ENCODE measurements around the gene KCNMB3.

Gene KCNMB3

GRCh38 chr3:179250803-179251476 is at the start of gene KCNMB3:
KCNMB3 (minus strand) TSS chr3:179251114; CDS start chr3:179250990, 124 bp downstream.
- Histone ChIP-seq H3K27me3 (ENCODE audit: control insufficient read depth in 1 of 2, insufficient read depth in 2 of 2, low read length in 2 of 2) (no peaks in the 10 kb centered on the region), H3K9me3 (ENCODE audit: control insufficient read depth in 2 of 2, low read length in 2 of 2) (no peaks in the 10 kb centered on the region), H3K4me1 (ENCODE audit: control insufficient read depth, insufficient read depth, low read length) (no peaks in the 10 kb centered on the region), H3K36me3 (ENCODE audit: control insufficient read depth in 2 of 2, insufficient read depth in 2 of 2, low read length in 2 of 2) (peaks cover 3 to 8% of the 10 kb centered on the region in 2 donors), H3K27ac (ENCODE audit: low read length) (no peak within 1 kb of the TSS), H3K9ac (ENCODE audit: low read length in 2 of 2) (no peak within 1 kb of the TSS), H3K4me3 (ENCODE audit: low read length in 2 of 2) (no peak within 1 kb of the TSS)

GRCh38 chr3:179299999-179300613 is 49.2 kb upstream of the KCNMB3 start:
- Histone ChIP-seq H3K27ac (ENCODE audit: low read length) (no peak overlapping the region), H3K9ac (ENCODE audit: low read length in 2 of 2) (no peak overlapping the region), H3K36me3 (ENCODE audit: control insufficient read depth in 2 of 2, insufficient read depth in 2 of 2, low read length in 2 of 2) (no peaks in the 10 kb centered on the region), H3K27me3 (ENCODE audit: control insufficient read depth in 1 of 2, insufficient read depth in 2 of 2, low read length in 2 of 2) (no peaks in the 10 kb centered on the region), H3K4me3 (ENCODE audit: low read length in 2 of 2) (no peak overlapping the region), H3K9me3 (ENCODE audit: control insufficient read depth in 2 of 2, low read length in 2 of 2) (peaks cover 0 to 2% of the 10 kb centered on the region in 2 donors), H3K4me1 (ENCODE audit: control insufficient read depth, insufficient read depth, low read length) (no peaks in the 10 kb centered on the region)

GRCh38 chr3:179299316-179299715 is 48.4 kb upstream of the KCNMB3 start:
- no peak overlapping the region for H3K9ac ChIP-seq (ENCODE audit: low read length in 2 of 2)
- H3K4me3 ChIP-seq (ENCODE audit: low read length in 2 of 2) = no peak overlapping the region
- no peaks in the 10 kb centered on the region for H3K36me3 ChIP-seq (ENCODE audit: control insufficient read depth in 2 of 2, insufficient read depth in 2 of 2, low read length in 2 of 2)
- H3K9me3 ChIP-seq (ENCODE audit: control insufficient read depth in 2 of 2, low read length in 2 of 2) = peaks cover 0 to 2% of the 10 kb centered on the region in 2 donors
- H3K27me3 ChIP-seq (ENCODE audit: control insufficient read depth in 1 of 2, insufficient read depth in 2 of 2, low read length in 2 of 2) = no peaks in the 10 kb centered on the region
- H3K4me1 ChIP-seq (ENCODE audit: control insufficient read depth, insufficient read depth, low read length) = no peaks in the 10 kb centered on the region
- H3K27ac ChIP-seq (ENCODE audit: low read length) = no peak overlapping the region

- Histone ChIP-seq H3K27me3 (ENCODE audit: control insufficient read depth in 1 of 2, insufficient read depth in 2 of 2, low read length in 2 of 2) (no peaks in the 10 kb centered on the region), H3K4me3 (ENCODE audit: low read length in 2 of 2) (no peak overlapping the region), H3K9me3 (ENCODE audit: control insufficient read depth in 2 of 2, low read length in 2 of 2) (peaks cover 0 to 2% of the 10 kb centered on the region in 2 donors), H3K4me1 (ENCODE audit: control insufficient read depth, insufficient read depth, low read length) (no peaks in the 10 kb centered on the region), H3K36me3 (ENCODE audit: control insufficient read depth in 2 of 2, insufficient read depth in 2 of 2, low read length in 2 of 2) (no peaks in the 10 kb centered on the region), H3K27ac (ENCODE audit: low read length) (no peak overlapping the region), H3K9ac (ENCODE audit: low read length in 2 of 2) (no peak overlapping the region)
These were observed 47.2 kb upstream of the KCNMB3 start for GRCh38 chr3:179297971-179298725.

GRCh38 chr3:179292450-179292849 is 41.5 kb upstream of the KCNMB3 start:
- H3K9ac ChIP-seq (ENCODE audit: low read length in 2 of 2) = no peak overlapping the region
- H3K27ac ChIP-seq (ENCODE audit: low read length) = no peak overlapping the region
- no peak overlapping the region for H3K4me3 ChIP-seq (ENCODE audit: low read length in 2 of 2)
- H3K36me3 ChIP-seq (ENCODE audit: control insufficient read depth in 2 of 2, insufficient read depth in 2 of 2, low read length in 2 of 2) = no peaks in the 10 kb centered on the region
- H3K27me3 ChIP-seq (ENCODE audit: control insufficient read depth in 1 of 2, insufficient read depth in 2 of 2, low read length in 2 of 2) = no peaks in the 10 kb centered on the region
- no peaks in the 10 kb centered on the region for H3K4me1 ChIP-seq (ENCODE audit: control insufficient read depth, insufficient read depth, low read length)
- no peaks in the 10 kb centered on the region for H3K9me3 ChIP-seq (ENCODE audit: control insufficient read depth in 2 of 2, low read length in 2 of 2)

- no peaks in the 10 kb centered on the region for H3K27me3 ChIP-seq (ENCODE audit: control insufficient read depth in 1 of 2, insufficient read depth in 2 of 2, low read length in 2 of 2)
- H3K9ac ChIP-seq (ENCODE audit: low read length in 2 of 2) = no peak overlapping the region
- no peaks in the 10 kb centered on the region for H3K4me1 ChIP-seq (ENCODE audit: control insufficient read depth, insufficient read depth, low read length)
- H3K4me3 ChIP-seq (ENCODE audit: low read length in 2 of 2) = no peak overlapping the region
- H3K36me3 ChIP-seq (ENCODE audit: control insufficient read depth in 2 of 2, insufficient read depth in 2 of 2, low read length in 2 of 2) = no peaks in the 10 kb centered on the region
- H3K9me3 ChIP-seq (ENCODE audit: control insufficient read depth in 2 of 2, low read length in 2 of 2) = no peaks in the 10 kb centered on the region
- H3K27ac ChIP-seq (ENCODE audit: low read length) = no peak overlapping the region
These were observed 38.4 kb upstream of the KCNMB3 start for GRCh38 chr3:179289295-179289694.

GRCh38 chr3:179288845-179289244 is 37.9 kb upstream of the KCNMB3 start:
- H3K27ac ChIP-seq (ENCODE audit: low read length) = no peak overlapping the region
- no peaks in the 10 kb centered on the region for H3K4me1 ChIP-seq (ENCODE audit: control insufficient read depth, insufficient read depth, low read length)
- no peaks in the 10 kb centered on the region for H3K36me3 ChIP-seq (ENCODE audit: control insufficient read depth in 2 of 2, insufficient read depth in 2 of 2, low read length in 2 of 2)
- no peak overlapping the region for H3K9ac ChIP-seq (ENCODE audit: low read length in 2 of 2)
- no peaks in the 10 kb centered on the region for H3K27me3 ChIP-seq (ENCODE audit: control insufficient read depth in 1 of 2, insufficient read depth in 2 of 2, low read length in 2 of 2)
- H3K4me3 ChIP-seq (ENCODE audit: low read length in 2 of 2) = no peak overlapping the region
- no peaks in the 10 kb centered on the region for H3K9me3 ChIP-seq (ENCODE audit: control insufficient read depth in 2 of 2, low read length in 2 of 2)

- no peak overlapping the region for H3K4me3 ChIP-seq (ENCODE audit: low read length in 2 of 2)
- H3K27ac ChIP-seq (ENCODE audit: low read length) = no peak overlapping the region
- no peaks in the 10 kb centered on the region for H3K36me3 ChIP-seq (ENCODE audit: control insufficient read depth in 2 of 2, insufficient read depth in 2 of 2, low read length in 2 of 2)
- H3K9ac ChIP-seq (ENCODE audit: low read length in 2 of 2) = no peak overlapping the region
- H3K4me1 ChIP-seq (ENCODE audit: control insufficient read depth, insufficient read depth, low read length) = no peaks in the 10 kb centered on the region
- H3K9me3 ChIP-seq (ENCODE audit: control insufficient read depth in 2 of 2, low read length in 2 of 2) = no peaks in the 10 kb centered on the region
- no peaks in the 10 kb centered on the region for H3K27me3 ChIP-seq (ENCODE audit: control insufficient read depth in 1 of 2, insufficient read depth in 2 of 2, low read length in 2 of 2)
These were observed 35.4 kb upstream of the KCNMB3 start for GRCh38 chr3:179286331-179286730.

- Histone ChIP-seq H3K9ac (ENCODE audit: low read length in 2 of 2) (no peak overlapping the region), H3K27ac (ENCODE audit: low read length) (no peak overlapping the region), H3K4me3 (ENCODE audit: low read length in 2 of 2) (no peak overlapping the region), H3K36me3 (ENCODE audit: control insufficient read depth in 2 of 2, insufficient read depth in 2 of 2, low read length in 2 of 2) (no peaks in the 10 kb centered on the region), H3K4me1 (ENCODE audit: control insufficient read depth, insufficient read depth, low read length) (no peaks in the 10 kb centered on the region), H3K27me3 (ENCODE audit: control insufficient read depth in 1 of 2, insufficient read depth in 2 of 2, low read length in 2 of 2) (no peaks in the 10 kb centered on the region), H3K9me3 (ENCODE audit: control insufficient read depth in 2 of 2, low read length in 2 of 2) (no peaks in the 10 kb centered on the region)
These were observed 30.9 kb upstream of the KCNMB3 start for GRCh38 chr3:179281825-179282224.

- no peaks in the 10 kb centered on the region for H3K27me3 ChIP-seq (ENCODE audit: control insufficient read depth in 1 of 2, insufficient read depth in 2 of 2, low read length in 2 of 2)
- H3K9ac ChIP-seq (ENCODE audit: low read length in 2 of 2) = no peak overlapping the region
- no peaks in the 10 kb centered on the region for H3K4me1 ChIP-seq (ENCODE audit: control insufficient read depth, insufficient read depth, low read length)
- H3K36me3 ChIP-seq (ENCODE audit: control insufficient read depth in 2 of 2, insufficient read depth in 2 of 2, low read length in 2 of 2) = no peaks in the 10 kb centered on the region
- no peak overlapping the region for H3K27ac ChIP-seq (ENCODE audit: low read length)
- no peak overlapping the region for H3K4me3 ChIP-seq (ENCODE audit: low read length in 2 of 2)
- no peaks in the 10 kb centered on the region for H3K9me3 ChIP-seq (ENCODE audit: control insufficient read depth in 2 of 2, low read length in 2 of 2)
These were observed 28.9 kb upstream of the KCNMB3 start for GRCh38 chr3:179279837-179280236.
